HG03139 (cell line): ENCODE results near the gene METAP1D.
"Not testable (repeated sequence)": the region's sequence is repeated elsewhere in the genome, so short reads cannot be mapped to it uniquely, and the experiment has no call there.

Experiments used
- ATAC-seq: cut with Tn5 transposase; IDR thresholded peaks from one replicate; pipeline ENCODE4 v1.9.1; 2021; ENCODE audit not compliant: unreplicated experiment

The METAP1D gene

GRCh38 chr2:172100935-172101820 lies 101.4 kb downstream of the METAP1D start:
- ATAC-seq = no peak

- ATAC-seq = no peak
These were observed 102.2 kb downstream of the METAP1D start for GRCh38 chr2:172101821-172102390.

- peak; percentile 61 for ATAC-seq
These were observed 102.9 kb downstream of the METAP1D start, which contains the start of gene DLX2 for GRCh38 chr2:172102391-172103359. Gene DLX2 (minus strand): TSS chr2:172102900. CDS start chr2:172102538, 362 bp downstream.

GRCh38 chr2:172103471-172104272 lies 103.9 kb downstream of the METAP1D start:
- ATAC-seq = no peak

- no peak for ATAC-seq
These were observed 105.8 kb downstream of the METAP1D start for GRCh38 chr2:172105471-172106107.

GRCh38 chr2:172106108-172106961 lies 106.6 kb downstream of the METAP1D start:
- no peak for ATAC-seq

GRCh38 chr2:172107690-172108586 lies 108.2 kb downstream of the METAP1D start:
- ATAC-seq = no peak

GRCh38 chr2:172108587-172108930 lies 108.8 kb downstream of the METAP1D start:
- ATAC-seq = no peak

- ATAC-seq = no peak
These were observed 109.7 kb downstream of the METAP1D start for GRCh38 chr2:172109256-172109987.

GRCh38 chr2:172109988-172110811 lies 110.4 kb downstream of the METAP1D start:
- no peak for ATAC-seq

GRCh38 chr2:172113617-172114016 lies 113.9 kb downstream of the METAP1D start:
- no peak for ATAC-seq

- not testable (repeated sequence) for ATAC-seq
These were observed 114.4 kb downstream of the METAP1D start for GRCh38 chr2:172114176-172114575.

GRCh38 chr2:172114579-172114978 lies 114.8 kb downstream of the METAP1D start:
- no peak for ATAC-seq

- ATAC-seq = no peak
These were observed 116.4 kb downstream of the METAP1D start for GRCh38 chr2:172116107-172116506.

- no peak for ATAC-seq
These were observed 119.3 kb downstream of the METAP1D start for GRCh38 chr2:172119089-172119488.

- ATAC-seq = no peak
These were observed 120.4 kb downstream of the METAP1D start for GRCh38 chr2:172120118-172120517.
